Neural progenitor cell (in vitro differentiated cells): ENCODE measurements around the gene NRG3. TPM values are rescaled to one million over a fixed set of nuclear protein-coding genes. Genes with fewer than 3 reads are reported as not detected.

Experiments
- DNase-seq: peaks from one replicate; pipeline ENCODE4 v3.0.0-alpha.2; 2016; ENCODE audit warnings: low spot score
- H2AFZ ChIP-seq: fragments of 200-600 bp; sonication (generic); replicated peaks from 2 replicates; pipeline ENCODE4 v1.6.1; 2016; ENCODE audit warnings: antibody characterized with exemption
- H3F3A ChIP-seq: fragments of 200-600 bp; sonication (generic); 2 replicates; pipeline ENCODE4 v1.6.1; 2016; ENCODE audit warnings: antibody characterized with exemption, low read depth
- H3K27ac ChIP-seq: fragments of 200-600 bp; sonication (generic); 2 replicates; pipeline ENCODE4 v1.5.1; 2016; ENCODE audit warnings: mild to moderate bottlenecking
- H3K27me3 ChIP-seq: fragments of 200-600 bp; sonication (generic); 2 replicates; pipeline ENCODE4 v1.6.1; 2016; ENCODE audit warnings: mild to moderate bottlenecking, moderate library complexity
- H3K36me3 ChIP-seq: fragments of 200-600 bp; sonication (generic); 2 replicates; pipeline ENCODE4 v1.5.1; 2016
- H3K4me1 ChIP-seq: fragments of 200-600 bp; sonication (generic); 2 replicates; pipeline ENCODE4 v1.6.1; 2016; ENCODE audit warnings: mixed run types
- H3K4me2 ChIP-seq: fragments of 200-600 bp; sonication (generic); 2 replicates; pipeline ENCODE4 v1.6.1; 2016
- H3K4me3 ChIP-seq: fragments of 200-600 bp; sonication (generic); 2 replicates; pipeline ENCODE4 v1.5.1; 2016
- H3K79me2 ChIP-seq: fragments of 200-600 bp; sonication (generic); 2 replicates; pipeline ENCODE4 v1.6.1; 2016; ENCODE audit warnings: low read depth
- H3K9ac ChIP-seq: fragments of 200-600 bp; sonication (generic); 2 replicates; pipeline ENCODE4 v1.6.1; 2016
- H3K9me3 ChIP-seq: fragments of 200-600 bp; sonication (generic); 2 replicates; pipeline ENCODE4 v1.5.1; 2016; ENCODE audit warnings: low read depth
- H4K20me1 ChIP-seq: fragments of 200-600 bp; sonication (generic); 2 replicates; pipeline ENCODE4 v1.6.1; 2016; ENCODE audit warnings: low read depth
- H3K27ac Mint-ChIP-seq: 3 replicates; pipeline ENCODE4 v1.8.0; 2021; ENCODE audit warnings: mixed read lengths
- H3K27me3 Mint-ChIP-seq: 2 replicates; pipeline ENCODE4 v1.8.0; 2022; ENCODE audit warnings: low read depth, mild to moderate bottlenecking, inconsistent platforms, moderate library complexity, mixed read lengths; ENCODE audit not compliant: insufficient read depth
- H3K36me3 Mint-ChIP-seq: 3 replicates; pipeline ENCODE4 v1.8.0; 2021; ENCODE audit warnings: mixed read lengths
- H3K4me1 Mint-ChIP-seq: 3 replicates; pipeline ENCODE4 v1.8.0; 2021; ENCODE audit warnings: mixed read lengths
- H3K4me3 Mint-ChIP-seq: 3 replicates; pipeline ENCODE4 v1.8.0; 2021; ENCODE audit warnings: mild to moderate bottlenecking, moderate library complexity, mixed read lengths
- H3K9me3 Mint-ChIP-seq: 3 replicates; pipeline ENCODE4 v1.8.0; 2020; ENCODE audit warnings: mixed read lengths
- EZH2 ChIP-seq: fragments of 200-600 bp; sonication (generic); IDR thresholded peaks from 2 replicates; pipeline ENCODE4 v1.6.1; 2017; ENCODE audit warnings: antibody characterized with exemption, mild to moderate bottlenecking, moderate library complexity
- EZH2phosphoT487 ChIP-seq: fragments of 200-600 bp; sonication (generic); IDR thresholded peaks from 2 replicates; pipeline ENCODE4 v1.6.1; 2017; ENCODE audit warnings: antibody characterized with exemption
- total RNA-seq: library from RNA; depleted of rRNA; stranded (reverse); fragments of >200 nt; gene quantifications from 2 replicates; pipeline ENCODE4 v1.2.3, GENCODE V29; 2015; ENCODE audit warnings: low replicate concordance
- TF ChIP-seq, protein P1 (sequence below): fragments of 200-600 bp; sonication (generic); IDR thresholded peaks from 2 replicates; pipeline ENCODE4 v1.5.1; 2017; ENCODE audit warnings: antibody characterized with exemption, mild to moderate bottlenecking

The NRG3 gene
- total RNA-seq, 1 donor from 2014 or later = 1.9 TPM

DNA sequence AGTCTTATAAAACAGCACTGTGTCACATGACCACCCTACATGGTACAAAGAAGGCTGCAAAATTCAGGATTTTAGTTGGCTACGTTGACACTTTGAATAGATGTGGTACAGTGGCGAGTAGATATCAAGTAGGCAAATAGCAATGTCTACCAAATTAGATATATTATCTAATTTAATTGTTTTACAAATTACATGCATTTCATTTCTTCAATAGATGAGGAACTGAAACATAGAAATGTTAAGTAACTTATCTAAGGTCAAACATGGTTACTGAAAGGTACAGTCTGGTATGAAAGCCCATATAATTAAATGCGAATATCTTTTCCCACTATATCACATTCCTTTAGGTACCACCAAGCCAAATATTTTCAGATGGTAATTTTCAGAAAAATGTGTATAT lies 972.2 kb downstream of the NRG3 start:
- H3K36me3 ChIP-seq = no peaks in the 10 kb centered on the region
- no peaks in the 10 kb centered on the region for H3K79me2 ChIP-seq
- no peak overlapping the region for H3K9ac ChIP-seq
- H3K4me3 ChIP-seq = no peak overlapping the region
- TF ChIP-seq, protein P1, sequence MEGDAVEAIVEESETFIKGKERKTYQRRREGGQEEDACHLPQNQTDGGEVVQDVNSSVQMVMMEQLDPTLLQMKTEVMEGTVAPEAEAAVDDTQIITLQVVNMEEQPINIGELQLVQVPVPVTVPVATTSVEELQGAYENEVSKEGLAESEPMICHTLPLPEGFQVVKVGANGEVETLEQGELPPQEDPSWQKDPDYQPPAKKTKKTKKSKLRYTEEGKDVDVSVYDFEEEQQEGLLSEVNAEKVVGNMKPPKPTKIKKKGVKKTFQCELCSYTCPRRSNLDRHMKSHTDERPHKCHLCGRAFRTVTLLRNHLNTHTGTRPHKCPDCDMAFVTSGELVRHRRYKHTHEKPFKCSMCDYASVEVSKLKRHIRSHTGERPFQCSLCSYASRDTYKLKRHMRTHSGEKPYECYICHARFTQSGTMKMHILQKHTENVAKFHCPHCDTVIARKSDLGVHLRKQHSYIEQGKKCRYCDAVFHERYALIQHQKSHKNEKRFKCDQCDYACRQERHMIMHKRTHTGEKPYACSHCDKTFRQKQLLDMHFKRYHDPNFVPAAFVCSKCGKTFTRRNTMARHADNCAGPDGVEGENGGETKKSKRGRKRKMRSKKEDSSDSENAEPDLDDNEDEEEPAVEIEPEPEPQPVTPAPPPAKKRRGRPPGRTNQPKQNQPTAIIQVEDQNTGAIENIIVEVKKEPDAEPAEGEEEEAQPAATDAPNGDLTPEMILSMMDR = no peak
- TF ChIP-seq EZH2 (no peak), EZH2phosphoT487 (no peak)
- H3K27me3 Mint-ChIP-seq = no peaks in the 10 kb centered on the region
- H3K36me3 Mint-ChIP-seq = no peaks in the 10 kb centered on the region
- H3K9me3 Mint-ChIP-seq = peaks cover 2% of the 10 kb centered on the region
- H3F3A ChIP-seq = no peaks in the 10 kb centered on the region
- no peak overlapping the region for H3K27ac ChIP-seq
- no peak overlapping the region for H3K27ac Mint-ChIP-seq
- no peaks in the 10 kb centered on the region for H3K9me3 ChIP-seq
- H3K4me2 ChIP-seq = no peak overlapping the region
- H3K27me3 ChIP-seq = no peaks in the 10 kb centered on the region
- no peaks in the 10 kb centered on the region for H3K4me1 Mint-ChIP-seq
- no peak for DNase-seq
- no peak overlapping the region for H3K4me3 Mint-ChIP-seq
- no peaks in the 10 kb centered on the region for H3K4me1 ChIP-seq
- H2AFZ ChIP-seq = no peak overlapping the region
- H4K20me1 ChIP-seq = no peaks in the 10 kb centered on the region

DNA sequence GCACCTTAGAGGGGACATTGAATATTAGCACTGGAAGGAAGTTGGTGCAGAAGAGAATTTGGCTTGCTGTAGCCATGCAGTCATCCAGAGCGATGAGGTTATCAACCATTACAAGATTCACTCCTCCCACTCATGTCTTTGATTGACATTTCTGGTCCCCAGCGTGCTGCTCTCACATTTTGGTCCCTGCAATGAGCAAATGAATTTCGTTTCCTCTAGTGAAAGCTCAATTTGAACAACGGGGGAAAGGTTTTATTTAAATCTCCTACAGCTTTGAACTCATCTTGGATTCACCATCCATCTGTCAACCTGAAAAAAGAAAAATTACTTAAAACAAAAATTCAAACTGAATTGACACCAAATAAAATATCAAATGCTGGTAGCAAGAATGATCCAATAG lies 975.2 kb downstream of the NRG3 start:
- Histone ChIP-seq H4K20me1 (no peaks in the 10 kb centered on the region), H3K4me2 (no peak overlapping the region), H3K9ac (no peak overlapping the region), H2AFZ (no peak overlapping the region), H3K27ac (no peak overlapping the region), H3K4me3 (no peak overlapping the region), H3K9me3 (no peaks in the 10 kb centered on the region), H3F3A (no peaks in the 10 kb centered on the region), H3K27me3 (no peaks in the 10 kb centered on the region), H3K36me3 (no peaks in the 10 kb centered on the region), H3K4me1 (no peaks in the 10 kb centered on the region), H3K79me2 (no peaks in the 10 kb centered on the region)
- TF ChIP-seq, protein P1 = no peak
- TF ChIP-seq EZH2 (no peak), EZH2phosphoT487 (no peak)
- Mint-ChIP-seq H3K27ac (no peak overlapping the region), H3K4me1 (no peaks in the 10 kb centered on the region), H3K27me3 (no peaks in the 10 kb centered on the region), H3K9me3 (peaks cover 2% of the 10 kb centered on the region), H3K36me3 (no peaks in the 10 kb centered on the region), H3K4me3 (no peak overlapping the region)
- no peak for DNase-seq

DNA sequence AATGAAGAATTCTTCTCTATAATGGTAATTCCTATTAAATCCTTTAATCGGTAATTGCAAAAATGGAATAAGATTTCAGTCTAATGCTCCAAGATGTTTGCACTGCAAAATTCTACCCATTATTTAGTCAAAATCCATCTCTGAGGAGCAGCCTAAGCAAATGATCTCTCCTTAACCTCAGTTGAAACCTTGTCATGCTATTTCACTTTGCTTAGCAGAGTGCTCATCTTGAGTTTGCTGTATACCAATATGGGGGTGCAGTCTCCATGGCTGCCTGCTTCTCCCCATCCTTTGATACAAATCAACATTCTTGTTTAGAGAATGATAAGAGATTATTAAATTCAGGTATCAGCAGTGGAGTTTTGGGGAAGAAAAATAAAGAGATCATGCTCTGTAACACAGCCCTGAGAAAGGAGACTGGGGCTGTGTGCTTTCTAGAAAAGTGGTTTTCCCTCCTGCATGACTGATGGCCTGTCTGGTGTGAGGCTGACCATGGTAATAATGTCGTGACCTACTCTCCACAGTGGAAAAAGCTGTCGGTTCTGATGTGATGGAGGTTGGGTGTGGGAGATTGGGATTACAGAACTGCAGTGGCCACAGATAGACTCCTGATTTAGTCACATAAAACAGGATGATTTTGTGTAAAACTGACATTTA lies 982.1 kb downstream of the NRG3 start:
- H3K79me2 ChIP-seq = no peaks in the 10 kb centered on the region
- no peak overlapping the region for H3K27ac ChIP-seq
- no peak overlapping the region for H3K4me2 ChIP-seq
- H4K20me1 ChIP-seq = no peaks in the 10 kb centered on the region
- no peaks in the 10 kb centered on the region for H3K9me3 ChIP-seq
- H3K4me1 Mint-ChIP-seq = no peaks in the 10 kb centered on the region
- H3K36me3 Mint-ChIP-seq = no peaks in the 10 kb centered on the region
- H3K4me3 Mint-ChIP-seq = no peak overlapping the region
- peaks cover under 1% of the 10 kb centered on the region for H3K9me3 Mint-ChIP-seq
- H3K9ac ChIP-seq = no peak overlapping the region
- H3K4me3 ChIP-seq = no peak overlapping the region
- no peak overlapping the region for H2AFZ ChIP-seq
- H3K27me3 ChIP-seq = no peaks in the 10 kb centered on the region
- no peaks in the 10 kb centered on the region for H3K36me3 ChIP-seq
- H3K27ac Mint-ChIP-seq = no peak overlapping the region
- H3K4me1 ChIP-seq = no peaks in the 10 kb centered on the region
- no peak for DNase-seq
- H3K27me3 Mint-ChIP-seq = no peaks in the 10 kb centered on the region
- TF ChIP-seq, protein P1 = no peak
- TF ChIP-seq EZH2 (no peak), EZH2phosphoT487 (no peak)
- no peaks in the 10 kb centered on the region for H3F3A ChIP-seq
